GM12891 (cell line): Measurements from ENCODE around the gene POU1F1.

Experiments used
- POLR2A ChIP-seq: IDR thresholded peaks from 2 replicates; pipeline ENCODE4 v1.6.1; 2011; ENCODE audit warnings: low read depth, low read length, control low read depth
- SPI1 ChIP-seq: IDR thresholded peaks from 2 replicates; pipeline ENCODE4 v1.6.1; 2011; ENCODE audit warnings: low read depth, low read length, control low read depth

DNA sequence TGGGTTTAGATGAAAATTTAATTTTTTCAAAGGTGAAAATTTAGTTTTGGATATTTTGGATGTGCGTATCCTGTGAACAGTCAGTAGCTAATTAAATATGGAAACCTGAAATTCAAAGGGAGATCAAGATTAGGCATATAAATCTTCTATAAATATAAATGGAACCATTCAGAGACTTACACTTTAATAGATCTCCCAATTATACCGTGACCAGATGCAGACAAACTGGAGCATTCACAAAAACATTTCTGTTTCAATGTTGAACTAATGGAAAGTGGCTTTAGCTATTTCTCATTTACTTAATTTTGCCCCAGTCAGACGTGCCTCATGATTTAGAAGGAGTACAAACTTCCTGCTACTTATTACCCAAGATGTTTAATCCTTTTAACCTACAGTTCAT is 29.1 kb upstream of the POU1F1 start:
- no peak for TF ChIP-seq SPI1
- no peak for TF ChIP-seq POLR2A
